Kidney tubule cell (primary cell): ENCODE measurements around the gene STK32C.

ENCODE experiments used
- DNase-seq: peaks from one replicate; pipeline ENCODE4 v3.0.0-alpha.2; 2018; ENCODE audit warnings: low spot score

STK32C gene

GRCh38 chr10:132198068-132198370, 109.7 kb downstream of the STK32C start:
- DNase-seq: no peak

- no peak for DNase-seq
Measured at GRCh38 chr10:132197271-132198067, 110.3 kb downstream of the STK32C start.

DNA sequence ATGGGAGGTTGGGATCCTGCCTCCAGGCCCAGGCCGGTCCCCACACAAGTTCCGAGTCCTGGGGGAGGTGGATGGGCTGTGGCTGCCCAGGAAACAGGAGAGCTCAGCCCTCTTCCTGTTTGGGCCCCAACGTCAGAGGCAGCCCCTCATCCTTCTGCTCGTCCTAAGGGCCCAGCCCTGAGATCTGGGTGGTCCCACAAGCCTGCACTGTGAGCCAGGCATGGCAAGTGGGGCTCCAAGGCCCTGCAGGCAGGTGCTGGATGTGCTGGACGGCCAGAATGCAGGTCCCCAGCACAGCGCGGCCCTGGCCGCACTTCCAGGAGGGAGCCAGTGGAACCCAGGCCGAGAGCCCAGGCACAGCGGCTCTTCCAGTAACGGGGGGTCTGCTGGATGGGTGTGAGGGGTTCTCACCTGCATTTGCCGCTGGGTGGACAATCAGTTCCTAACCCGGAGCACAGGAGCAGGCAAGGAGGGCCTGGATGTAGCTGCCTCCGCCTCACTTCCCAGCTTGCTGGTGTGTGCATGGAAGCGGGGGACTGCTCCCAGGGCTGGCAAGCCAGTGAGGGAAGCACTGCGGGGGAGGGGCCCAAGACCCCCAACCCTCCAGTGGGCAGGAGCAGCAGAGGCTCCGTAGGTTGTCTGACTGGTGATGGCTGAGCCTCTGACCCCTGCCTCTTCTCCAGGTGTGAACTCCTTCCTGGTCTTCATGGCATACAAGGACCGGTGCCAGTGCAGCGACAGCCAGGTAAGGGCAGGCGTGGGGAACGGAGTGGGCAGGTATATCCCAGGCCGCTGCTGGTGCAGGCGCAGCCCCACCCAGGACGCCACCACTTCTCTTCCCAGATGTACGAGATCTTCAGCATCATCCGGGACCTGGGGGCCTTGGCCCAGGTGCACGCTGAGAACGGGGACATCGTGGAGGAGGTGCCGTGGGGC, 111.3 kb downstream of the STK32C start:
- no peak for DNase-seq

GRCh38 chr10:132195366-132196075, 112.2 kb downstream of the STK32C start:
- DNase-seq: no peak

- DNase-seq: no peak
Measured at GRCh38 chr10:132194726-132195125, 113.0 kb downstream of the STK32C start.

DNA sequence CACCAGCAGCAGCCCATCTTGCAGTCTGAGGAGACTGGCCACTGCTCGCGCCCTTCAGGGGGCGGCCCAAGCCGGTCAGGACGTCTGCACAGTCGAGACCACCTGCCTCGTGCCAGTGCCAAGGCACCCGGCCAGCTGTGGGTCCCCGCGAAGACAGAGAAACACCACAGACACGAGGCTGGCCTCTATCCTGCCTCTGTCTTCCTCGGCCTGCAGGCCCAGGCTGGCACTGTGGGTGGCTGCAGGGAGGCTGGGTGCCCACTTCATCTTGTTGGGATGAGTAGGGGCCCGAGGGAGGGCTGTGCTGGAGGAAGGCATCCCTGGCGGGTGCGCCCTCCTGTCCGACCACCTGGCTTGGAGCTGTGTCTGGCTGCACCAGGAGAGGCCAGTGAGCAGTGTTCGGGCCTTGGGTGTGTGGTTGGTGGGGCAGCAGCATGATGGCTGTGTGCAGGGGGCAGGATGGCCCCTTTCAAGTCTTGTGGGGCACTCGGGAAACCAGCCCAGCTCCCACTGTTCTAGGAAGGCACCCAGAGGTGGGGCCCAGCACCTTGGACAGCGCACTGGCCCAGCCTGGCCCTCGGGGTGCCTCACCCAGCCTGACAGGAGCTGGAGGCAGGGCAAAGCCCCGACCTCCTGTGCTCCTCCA, 113.7 kb downstream of the STK32C start:
- peak; percentile 18 for DNase-seq

GRCh38 chr10:132192991-132193665, 114.6 kb downstream of the STK32C start:
- DNase-seq: no peak

DNA sequence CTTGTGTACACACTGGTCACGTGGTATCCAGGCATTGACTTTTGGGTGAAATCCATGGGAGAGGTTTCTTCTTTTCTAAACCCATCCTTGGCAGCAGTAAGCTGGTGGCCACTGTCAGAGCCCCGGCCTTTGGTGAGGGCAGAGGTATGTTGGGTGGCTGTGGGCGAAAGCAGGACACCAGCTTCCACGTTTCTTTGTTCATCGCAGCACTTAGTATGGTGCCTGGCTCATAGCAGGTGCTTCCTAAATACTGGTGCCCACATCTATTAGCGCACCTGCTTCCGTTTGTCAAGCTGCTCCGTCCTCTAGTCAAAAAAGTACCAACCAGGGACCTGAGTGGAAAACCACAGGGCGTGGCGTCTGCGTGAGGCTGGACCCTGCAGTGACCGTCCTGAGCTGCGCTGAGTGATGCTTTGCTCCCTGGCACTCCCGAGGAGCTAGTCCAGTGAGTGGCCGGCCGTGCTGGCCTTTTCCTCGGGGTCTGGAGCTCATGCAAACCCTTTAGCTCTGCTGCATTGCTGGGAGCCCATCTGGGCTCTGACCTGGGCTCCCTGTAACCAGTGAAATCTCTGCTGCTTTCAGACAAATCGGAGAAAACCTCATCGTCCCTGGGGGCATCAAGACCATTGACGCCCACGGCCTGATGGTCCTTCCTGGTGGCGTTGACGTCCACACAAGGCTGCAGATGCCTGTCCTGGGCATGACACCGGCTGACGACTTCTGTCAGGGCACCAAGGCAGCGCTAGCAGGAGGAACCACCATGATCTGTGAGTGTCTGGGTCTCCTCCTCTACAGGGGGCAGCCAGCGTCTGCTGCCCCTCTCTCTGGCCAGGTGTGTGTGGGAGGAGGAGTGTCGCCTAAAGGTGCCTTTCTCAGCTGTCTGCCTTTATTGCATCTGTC, 115.4 kb downstream of the STK32C start:
- DNase-seq: no peak

- DNase-seq: no peak
Measured at GRCh38 chr10:132189810-132190422, 117.8 kb downstream of the STK32C start.

- DNase-seq: no peak
Measured at GRCh38 chr10:132189016-132189415, 118.7 kb downstream of the STK32C start.

GRCh38 chr10:132188331-132188730, 119.4 kb downstream of the STK32C start:
- no peak for DNase-seq

DNA sequence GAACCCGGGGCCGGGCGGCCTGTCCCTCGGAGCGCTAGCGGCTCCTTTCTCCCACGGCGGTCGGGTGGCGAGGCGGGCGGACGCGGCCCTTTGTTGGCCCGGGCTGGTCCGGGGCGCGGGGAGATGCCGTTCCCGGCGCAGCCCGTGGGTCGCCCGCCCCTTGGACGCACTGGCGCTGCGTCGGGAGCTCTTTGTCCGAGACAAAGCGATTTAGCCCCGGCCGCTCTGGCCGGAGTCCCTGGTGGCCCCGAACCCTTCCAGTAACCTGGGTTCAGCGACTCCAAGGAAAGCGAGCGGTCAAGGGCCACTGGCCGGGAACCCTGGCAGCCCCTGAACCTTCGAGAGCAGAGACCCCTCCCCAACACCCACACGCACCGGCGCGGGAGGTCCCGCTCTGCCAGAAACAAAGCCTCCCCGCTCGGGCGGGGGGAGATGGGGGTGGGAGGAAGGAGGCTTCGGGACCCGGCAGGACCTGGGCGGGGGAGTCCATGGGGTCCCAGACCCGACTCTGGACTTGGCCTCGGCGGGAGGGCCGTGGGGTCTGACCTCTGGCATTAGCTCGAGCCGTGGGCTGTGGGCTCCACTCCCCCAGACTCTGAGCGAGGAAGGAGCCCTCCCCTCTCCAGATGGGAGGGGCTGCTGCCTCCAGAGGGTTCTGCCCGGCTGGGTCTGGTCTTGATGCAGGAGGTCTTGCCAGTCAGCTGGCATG, 120.2 kb downstream of the STK32C start:
- DNase-seq: no peak

GRCh38 chr10:132186488-132187429, 121.0 kb downstream of the STK32C start, which contains the start of gene DPYSL4:
Gene DPYSL4, plus strand, starts transcription at chr10:132186948. Its CDS starts 116 bp downstream, at chr10:132187064.
- DNase-seq: no peak

DNA sequence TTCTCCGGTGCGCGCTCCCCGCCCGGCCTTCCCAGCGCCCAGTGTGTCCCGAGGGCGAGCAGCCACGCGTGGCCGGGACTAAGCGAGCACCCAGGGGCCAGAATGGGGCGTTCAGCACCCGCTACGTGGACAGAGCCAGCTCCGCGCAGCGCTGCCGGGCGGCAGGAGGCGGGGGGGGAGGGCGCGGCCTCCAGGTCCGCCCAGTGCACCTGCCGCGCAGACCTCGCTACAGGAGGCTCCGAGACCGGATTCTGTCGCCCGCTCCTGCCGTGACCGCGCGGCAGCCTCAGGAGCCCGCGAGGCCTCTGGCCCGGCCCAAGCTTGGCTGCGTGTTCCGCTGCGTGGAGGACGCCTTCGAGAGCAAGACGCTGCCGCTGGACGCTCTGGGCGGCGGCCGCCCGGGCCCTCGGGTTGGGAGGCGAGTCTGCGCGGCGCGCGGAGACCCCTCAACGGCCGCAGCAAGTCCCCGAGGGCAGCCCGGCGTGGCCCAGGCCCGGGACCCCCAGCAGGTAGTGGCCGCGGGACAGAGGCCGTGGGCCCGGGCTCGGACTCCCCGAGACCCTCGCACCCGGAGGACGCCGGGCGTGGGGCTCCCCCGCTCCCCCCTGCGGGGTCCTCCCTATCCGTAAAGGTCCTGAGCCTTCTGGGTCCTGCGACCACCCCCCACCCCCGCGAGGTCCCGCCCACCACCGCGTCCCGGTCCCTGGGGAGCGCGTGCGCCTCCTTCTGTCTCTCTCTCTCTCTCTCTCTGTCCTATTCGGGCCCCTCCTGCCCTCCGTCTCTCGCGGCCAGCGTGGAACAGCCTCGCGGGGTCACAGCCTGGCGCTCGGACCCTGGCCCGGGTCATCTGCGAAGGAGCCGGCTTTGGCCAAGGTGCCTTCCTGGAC, 121.9 kb downstream of the STK32C start:
- peak; percentile 48 for DNase-seq

DNA sequence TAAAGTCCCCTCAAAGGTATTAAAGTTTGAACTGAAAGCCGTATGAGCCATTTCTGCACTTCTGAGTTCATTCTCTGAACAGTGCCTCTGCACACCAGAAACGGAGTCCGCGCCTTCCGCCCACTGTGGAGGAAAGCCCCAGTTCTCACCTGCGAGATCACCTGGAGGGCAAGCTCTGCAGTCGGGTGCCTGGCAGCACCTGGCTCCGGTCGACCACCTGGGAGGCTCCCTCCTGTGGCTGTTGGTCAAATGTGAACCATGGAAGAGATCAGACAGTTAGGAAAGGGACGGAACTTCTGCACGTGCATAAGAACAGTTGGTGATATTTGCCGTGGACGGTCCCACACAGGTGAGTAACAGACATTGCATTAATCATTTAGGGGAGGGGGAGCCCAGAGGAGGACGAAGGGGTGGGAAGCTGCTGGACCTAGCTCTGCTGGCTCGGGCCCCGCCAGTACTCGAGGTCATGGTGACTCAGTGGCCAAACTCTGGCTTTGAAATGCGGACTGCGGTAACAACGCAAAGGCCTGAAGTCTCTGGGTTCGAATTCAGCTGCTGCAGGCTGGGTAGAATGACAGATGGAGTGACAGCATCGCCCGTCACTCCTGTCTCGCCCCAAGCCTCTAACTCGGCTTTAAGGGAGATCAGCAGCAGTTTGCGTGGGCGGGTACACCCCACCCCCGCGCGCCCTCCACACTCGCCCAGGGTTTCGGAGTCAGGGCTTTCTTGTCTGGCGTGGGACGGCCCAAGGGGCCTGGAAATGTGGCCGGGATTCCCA, 122.7 kb downstream of the STK32C start:
- DNase-seq: no peak

GRCh38 chr10:132183046-132183445, 124.7 kb downstream of the STK32C start:
- no peak for DNase-seq
